Measurements from ENCODE around the gene CSK. TPM values are rescaled to one million over a fixed set of nuclear protein-coding genes. Genes with fewer than 3 reads are reported as not detected.
A peak's percentile ranks its signal among the peaks of the same experiment; 100 is the strongest.

Gene CSK
- total and polyA plus RNA-seq, 11 donors, result 19.1 to 66.7 (median 25.9) TPM

- no peaks in the 10 kb centered on the region for H3K9me3 ChIP-seq
- H3K4me3 ChIP-seq, result no peak overlapping the region
- H3K27ac ChIP-seq, result no peak overlapping the region
- DNase-seq (no peak), ATAC-seq (no peak)
- 89 to 97% (median 93%) methylated on average over 8 of the region's 8 CpGs for WGBS, 4 donors
- no peaks in the 10 kb centered on the region for H3K27me3 ChIP-seq
- no peaks in the 10 kb centered on the region for H3K36me3 ChIP-seq
- intact Hi-C loops (cut with DNase I), result no loop called here
- peaks cover 0 to 15% (median 0%) of the 10 kb centered on the region in 12 donors for H3K4me1 ChIP-seq
- TF ChIP-seq POLR2A (IDR thresholded peaks at IDR 0.05), result no peak
- TF ChIP-seq, protein P1, sequence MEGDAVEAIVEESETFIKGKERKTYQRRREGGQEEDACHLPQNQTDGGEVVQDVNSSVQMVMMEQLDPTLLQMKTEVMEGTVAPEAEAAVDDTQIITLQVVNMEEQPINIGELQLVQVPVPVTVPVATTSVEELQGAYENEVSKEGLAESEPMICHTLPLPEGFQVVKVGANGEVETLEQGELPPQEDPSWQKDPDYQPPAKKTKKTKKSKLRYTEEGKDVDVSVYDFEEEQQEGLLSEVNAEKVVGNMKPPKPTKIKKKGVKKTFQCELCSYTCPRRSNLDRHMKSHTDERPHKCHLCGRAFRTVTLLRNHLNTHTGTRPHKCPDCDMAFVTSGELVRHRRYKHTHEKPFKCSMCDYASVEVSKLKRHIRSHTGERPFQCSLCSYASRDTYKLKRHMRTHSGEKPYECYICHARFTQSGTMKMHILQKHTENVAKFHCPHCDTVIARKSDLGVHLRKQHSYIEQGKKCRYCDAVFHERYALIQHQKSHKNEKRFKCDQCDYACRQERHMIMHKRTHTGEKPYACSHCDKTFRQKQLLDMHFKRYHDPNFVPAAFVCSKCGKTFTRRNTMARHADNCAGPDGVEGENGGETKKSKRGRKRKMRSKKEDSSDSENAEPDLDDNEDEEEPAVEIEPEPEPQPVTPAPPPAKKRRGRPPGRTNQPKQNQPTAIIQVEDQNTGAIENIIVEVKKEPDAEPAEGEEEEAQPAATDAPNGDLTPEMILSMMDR (IDR thresholded peaks at IDR 0.05), result no peak
Observed at GRCh38 chr15:74758736-74759135, 23.1 kb upstream of the CSK start.

- intact Hi-C loops (cut with DNase I), result loop anchor here in 4 of 10 donors (10.0 kb wide), 2 partner anchors 218 to 388 kb away; partner anchors contain the start of gene ARID3B (in 1 of the 4)
- Histone ChIP-seq H3K9me3 (no peaks in the 10 kb centered on the region), H3K4me1 (peaks cover 0 to 15% (median 0%) of the 10 kb centered on the region in 12 donors), H3K36me3 (no peaks in the 10 kb centered on the region), H3K27me3 (peaks cover 0 to 1% (median 0%) of the 10 kb centered on the region in 9 donors), H3K27ac (peak overlapping the region in 4 of 12 donors; percentile 20 to 72 (median 51)), H3K4me3 (no peak overlapping the region)
- DNase-seq (no peak), ATAC-seq (peak in 2 of 4 donors; percentile 9 to 14)
- WGBS, 4 donors, result 9 to 17% (median 15%) methylated on average over 6 of the region's 6 CpGs
- TF ChIP-seq POLR2A (IDR thresholded peaks at IDR 0.05), result no peak
- TF ChIP-seq, protein P1 (IDR thresholded peaks at IDR 0.05), result no peak
Observed at GRCh38 chr15:74762791-74763150, 19.1 kb upstream of the CSK start.

DNA sequence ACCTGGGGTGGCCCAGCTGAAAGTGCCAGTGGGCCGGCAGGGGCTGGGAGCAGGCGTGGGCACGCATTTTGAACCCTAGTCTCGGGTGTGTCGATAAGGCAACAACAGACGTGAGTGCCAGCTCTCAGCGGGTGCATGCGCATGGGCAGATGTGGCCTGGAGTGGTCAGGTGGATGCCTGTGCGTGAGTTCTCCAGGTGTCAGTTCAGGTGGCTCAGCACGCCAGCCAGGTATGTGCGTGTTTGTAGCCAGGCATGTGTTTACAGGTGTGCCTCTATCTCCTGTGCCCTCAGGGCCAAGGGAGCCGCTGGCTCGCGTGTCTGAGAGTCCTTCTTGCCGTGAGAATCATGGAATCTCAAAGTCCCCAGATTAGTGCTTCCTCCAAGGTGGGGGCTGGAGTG is 18.5 kb upstream of the CSK start:
- intact Hi-C loops (cut with DNase I), result loop anchor here in 4 of 10 donors (10.0 kb wide), 2 partner anchors 219 to 389 kb away; partner anchors contain the start of gene ARID3B (in 1 of the 4)
- H3K4me3 ChIP-seq, result no peak overlapping the region
- DNase-seq (no peak), ATAC-seq (no peak)
- WGBS, 4 donors, result 92 to 95% (median 93%) methylated on average over 8 to 15 of the region's 15 CpGs
- H3K27me3 ChIP-seq, result peaks cover 0 to 6% (median 0%) of the 10 kb centered on the region in 9 donors
- H3K36me3 ChIP-seq, result no peaks in the 10 kb centered on the region
- H3K9me3 ChIP-seq, result no peaks in the 10 kb centered on the region
- H3K27ac ChIP-seq, result peak overlapping the region in 3 of 12 donors; percentile 43 to 72 (median 59)
- peaks cover 0 to 15% (median under 1%) of the 10 kb centered on the region in 12 donors for H3K4me1 ChIP-seq
- TF ChIP-seq, protein P1 (IDR thresholded peaks at IDR 0.05), result no peak
- no peak for TF ChIP-seq POLR2A (IDR thresholded peaks at IDR 0.05)

GRCh38 chr15:74767167-74768098 is 14.4 kb upstream of the CSK start:
- no peak for DNase-seq
- no peaks in the 10 kb centered on the region for H3K36me3 ChIP-seq
- WGBS, 4 donors, result 83 to 89% (median 85%) methylated on average over 11 to 14 of the region's 14 CpGs
- TF ChIP-seq, protein P1 (IDR thresholded peaks at IDR 0.05), result no peak
- no peak for TF ChIP-seq POLR2A (IDR thresholded peaks at IDR 0.05)
- H3K9me3 ChIP-seq, result no peaks in the 10 kb centered on the region
- intact Hi-C loops (cut with DNase I), result loop anchor here (1.0 to 10.0 kb wide), 10 partner anchors 35 to 395 kb away; partner anchors contain the start of gene ARID3B (in 1 of the 10)
- H3K27ac ChIP-seq, result no peak overlapping the region
- ATAC-seq, result no peak
- H3K4me1 ChIP-seq, result peaks cover 0 to 24% (median 6%) of the 10 kb centered on the region in 12 donors
- H3K27me3 ChIP-seq, result peaks cover 0 to 6% (median 0%) of the 10 kb centered on the region in 9 donors
- no peak overlapping the region for H3K4me3 ChIP-seq
